ENCODE measurements around the gene MTUS2.

The MTUS2 gene

GRCh38 chr13:29129616-29130015 lies 309.5 kb downstream of the MTUS2 start:
- Histone ChIP-seq H3K4me1 (ENCODE audit: control insufficient read depth, insufficient read depth, low read length) (no peaks in the 10 kb centered on the region), H3K9me3 (ENCODE audit: control insufficient read depth, low read length) (no peaks in the 10 kb centered on the region), H3K36me3 (ENCODE audit: control insufficient read depth, insufficient read depth, low read length) (no peaks in the 10 kb centered on the region), H3K9ac (ENCODE audit: low read length) (no peak overlapping the region), H3K27me3 (ENCODE audit: control insufficient read depth, insufficient read depth, low read length) (no peaks in the 10 kb centered on the region), H3K4me3 (ENCODE audit: low read length) (no peak overlapping the region)

GRCh38 chr13:29131159-29131558 lies 311.0 kb downstream of the MTUS2 start:
- H3K9ac ChIP-seq (ENCODE audit: low read length) = no peak overlapping the region
- no peaks in the 10 kb centered on the region for H3K36me3 ChIP-seq (ENCODE audit: control insufficient read depth, insufficient read depth, low read length)
- no peaks in the 10 kb centered on the region for H3K27me3 ChIP-seq (ENCODE audit: control insufficient read depth, insufficient read depth, low read length)
- H3K4me1 ChIP-seq (ENCODE audit: control insufficient read depth, insufficient read depth, low read length) = no peaks in the 10 kb centered on the region
- no peaks in the 10 kb centered on the region for H3K9me3 ChIP-seq (ENCODE audit: control insufficient read depth, low read length)
- H3K4me3 ChIP-seq (ENCODE audit: low read length) = no peak overlapping the region

GRCh38 chr13:29131881-29132668 lies 311.9 kb downstream of the MTUS2 start:
- no peaks in the 10 kb centered on the region for H3K27me3 ChIP-seq (ENCODE audit: control insufficient read depth, insufficient read depth, low read length)
- no peak overlapping the region for H3K4me3 ChIP-seq (ENCODE audit: low read length)
- H3K36me3 ChIP-seq (ENCODE audit: control insufficient read depth, insufficient read depth, low read length) = no peaks in the 10 kb centered on the region
- H3K9me3 ChIP-seq (ENCODE audit: control insufficient read depth, low read length) = no peaks in the 10 kb centered on the region
- no peak overlapping the region for H3K9ac ChIP-seq (ENCODE audit: low read length)
- no peaks in the 10 kb centered on the region for H3K4me1 ChIP-seq (ENCODE audit: control insufficient read depth, insufficient read depth, low read length)

- no peak overlapping the region for H3K4me3 ChIP-seq (ENCODE audit: low read length)
- no peaks in the 10 kb centered on the region for H3K27me3 ChIP-seq (ENCODE audit: control insufficient read depth, insufficient read depth, low read length)
- H3K9me3 ChIP-seq (ENCODE audit: control insufficient read depth, low read length) = no peaks in the 10 kb centered on the region
- no peak overlapping the region for H3K9ac ChIP-seq (ENCODE audit: low read length)
- no peaks in the 10 kb centered on the region for H3K4me1 ChIP-seq (ENCODE audit: control insufficient read depth, insufficient read depth, low read length)
- no peaks in the 10 kb centered on the region for H3K36me3 ChIP-seq (ENCODE audit: control insufficient read depth, insufficient read depth, low read length)
Measured at GRCh38 chr13:29136341-29136740, 316.2 kb downstream of the MTUS2 start.

- Histone ChIP-seq H3K4me3 (ENCODE audit: low read length) (no peak overlapping the region), H3K9me3 (ENCODE audit: control insufficient read depth, low read length) (no peaks in the 10 kb centered on the region), H3K27me3 (ENCODE audit: control insufficient read depth, insufficient read depth, low read length) (no peaks in the 10 kb centered on the region), H3K9ac (ENCODE audit: low read length) (no peak overlapping the region), H3K36me3 (ENCODE audit: control insufficient read depth, insufficient read depth, low read length) (no peaks in the 10 kb centered on the region), H3K4me1 (ENCODE audit: control insufficient read depth, insufficient read depth, low read length) (no peaks in the 10 kb centered on the region)
Measured at GRCh38 chr13:29137016-29137415, 316.9 kb downstream of the MTUS2 start.

GRCh38 chr13:29137995-29138394 lies 317.9 kb downstream of the MTUS2 start:
- no peak overlapping the region for H3K4me3 ChIP-seq (ENCODE audit: low read length)
- H3K9me3 ChIP-seq (ENCODE audit: control insufficient read depth, low read length) = no peaks in the 10 kb centered on the region
- no peaks in the 10 kb centered on the region for H3K36me3 ChIP-seq (ENCODE audit: control insufficient read depth, insufficient read depth, low read length)
- no peaks in the 10 kb centered on the region for H3K27me3 ChIP-seq (ENCODE audit: control insufficient read depth, insufficient read depth, low read length)
- H3K4me1 ChIP-seq (ENCODE audit: control insufficient read depth, insufficient read depth, low read length) = no peaks in the 10 kb centered on the region
- no peak overlapping the region for H3K9ac ChIP-seq (ENCODE audit: low read length)

- no peak overlapping the region for H3K4me3 ChIP-seq (ENCODE audit: low read length)
- H3K9ac ChIP-seq (ENCODE audit: low read length) = no peak overlapping the region
- no peaks in the 10 kb centered on the region for H3K27me3 ChIP-seq (ENCODE audit: control insufficient read depth, insufficient read depth, low read length)
Measured at GRCh38 chr13:29140277-29140676, 320.1 kb downstream of the MTUS2 start.

GRCh38 chr13:29143847-29144246 lies 323.7 kb downstream of the MTUS2 start:
- Histone ChIP-seq H3K4me3 (ENCODE audit: low read length) (no peak overlapping the region), H3K9ac (ENCODE audit: low read length) (no peak overlapping the region), H3K4me1 (ENCODE audit: control insufficient read depth, insufficient read depth, low read length) (no peaks in the 10 kb centered on the region), H3K27me3 (ENCODE audit: control insufficient read depth, insufficient read depth, low read length) (no peaks in the 10 kb centered on the region), H3K9me3 (ENCODE audit: control insufficient read depth, low read length) (no peaks in the 10 kb centered on the region), H3K36me3 (ENCODE audit: control insufficient read depth, insufficient read depth, low read length) (no peaks in the 10 kb centered on the region)

More at GRCh38 chr13:29140277-29140676, 320.1 kb downstream of the MTUS2 start:
- Histone ChIP-seq H3K9me3 (ENCODE audit: control insufficient read depth, low read length) (no peaks in the 10 kb centered on the region), H3K36me3 (ENCODE audit: control insufficient read depth, insufficient read depth, low read length) (no peaks in the 10 kb centered on the region), H3K4me1 (ENCODE audit: control insufficient read depth, insufficient read depth, low read length) (no peaks in the 10 kb centered on the region)

- Histone ChIP-seq H3K27me3 (ENCODE audit: control insufficient read depth, insufficient read depth, low read length) (no peaks in the 10 kb centered on the region), H3K9ac (ENCODE audit: low read length) (no peak overlapping the region), H3K4me3 (ENCODE audit: low read length) (no peak overlapping the region), H3K9me3 (ENCODE audit: control insufficient read depth, low read length) (no peaks in the 10 kb centered on the region), H3K36me3 (ENCODE audit: control insufficient read depth, insufficient read depth, low read length) (no peaks in the 10 kb centered on the region), H3K4me1 (ENCODE audit: control insufficient read depth, insufficient read depth, low read length) (no peaks in the 10 kb centered on the region)
Measured at GRCh38 chr13:29154390-29154789, 334.3 kb downstream of the MTUS2 start.

- H3K4me3 ChIP-seq (ENCODE audit: low read length) = no peak overlapping the region
- H3K9me3 ChIP-seq (ENCODE audit: control insufficient read depth, low read length) = no peaks in the 10 kb centered on the region
- H3K27me3 ChIP-seq (ENCODE audit: control insufficient read depth, insufficient read depth, low read length) = no peaks in the 10 kb centered on the region
- H3K4me1 ChIP-seq (ENCODE audit: control insufficient read depth, insufficient read depth, low read length) = no peaks in the 10 kb centered on the region
- no peaks in the 10 kb centered on the region for H3K36me3 ChIP-seq (ENCODE audit: control insufficient read depth, insufficient read depth, low read length)
- H3K9ac ChIP-seq (ENCODE audit: low read length) = no peak overlapping the region
Measured at GRCh38 chr13:29156136-29156535, 336.0 kb downstream of the MTUS2 start.

- no peak overlapping the region for H3K9ac ChIP-seq (ENCODE audit: low read length)
- H3K4me3 ChIP-seq (ENCODE audit: low read length) = no peak overlapping the region
- H3K36me3 ChIP-seq (ENCODE audit: control insufficient read depth, insufficient read depth, low read length) = no peaks in the 10 kb centered on the region
- H3K4me1 ChIP-seq (ENCODE audit: control insufficient read depth, insufficient read depth, low read length) = no peaks in the 10 kb centered on the region
- no peaks in the 10 kb centered on the region for H3K27me3 ChIP-seq (ENCODE audit: control insufficient read depth, insufficient read depth, low read length)
- H3K9me3 ChIP-seq (ENCODE audit: control insufficient read depth, low read length) = no peaks in the 10 kb centered on the region
Measured at GRCh38 chr13:29159871-29160270, 339.7 kb downstream of the MTUS2 start.

GRCh38 chr13:29160862-29161261 lies 340.7 kb downstream of the MTUS2 start:
- H3K4me1 ChIP-seq (ENCODE audit: control insufficient read depth, insufficient read depth, low read length) = no peaks in the 10 kb centered on the region
- no peaks in the 10 kb centered on the region for H3K27me3 ChIP-seq (ENCODE audit: control insufficient read depth, insufficient read depth, low read length)
- no peak overlapping the region for H3K4me3 ChIP-seq (ENCODE audit: low read length)
- H3K9ac ChIP-seq (ENCODE audit: low read length) = no peak overlapping the region
- no peaks in the 10 kb centered on the region for H3K36me3 ChIP-seq (ENCODE audit: control insufficient read depth, insufficient read depth, low read length)
- no peaks in the 10 kb centered on the region for H3K9me3 ChIP-seq (ENCODE audit: control insufficient read depth, low read length)

GRCh38 chr13:29161676-29162075 lies 341.5 kb downstream of the MTUS2 start:
- no peaks in the 10 kb centered on the region for H3K27me3 ChIP-seq (ENCODE audit: control insufficient read depth, insufficient read depth, low read length)
- H3K36me3 ChIP-seq (ENCODE audit: control insufficient read depth, insufficient read depth, low read length) = no peaks in the 10 kb centered on the region
- H3K9me3 ChIP-seq (ENCODE audit: control insufficient read depth, low read length) = no peaks in the 10 kb centered on the region
- no peak overlapping the region for H3K9ac ChIP-seq (ENCODE audit: low read length)
- no peaks in the 10 kb centered on the region for H3K4me1 ChIP-seq (ENCODE audit: control insufficient read depth, insufficient read depth, low read length)
- H3K4me3 ChIP-seq (ENCODE audit: low read length) = no peak overlapping the region

Measured in mucosa of stomach (tissue), 1 donor.